GM19467 (cell line): ENCODE data around the gene SLC25A28.

Experiments
- ATAC-seq: cut with Tn5 transposase; IDR thresholded peaks from one replicate; pipeline ENCODE4 v1.9.1; 2021; ENCODE audit warnings: mild to moderate bottlenecking, moderate library complexity; ENCODE audit not compliant: unreplicated experiment

Gene SLC25A28

GRCh38 chr10:99593312-99593711 lies 26.9 kb downstream of the SLC25A28 start:
- no peak for ATAC-seq

DNA sequence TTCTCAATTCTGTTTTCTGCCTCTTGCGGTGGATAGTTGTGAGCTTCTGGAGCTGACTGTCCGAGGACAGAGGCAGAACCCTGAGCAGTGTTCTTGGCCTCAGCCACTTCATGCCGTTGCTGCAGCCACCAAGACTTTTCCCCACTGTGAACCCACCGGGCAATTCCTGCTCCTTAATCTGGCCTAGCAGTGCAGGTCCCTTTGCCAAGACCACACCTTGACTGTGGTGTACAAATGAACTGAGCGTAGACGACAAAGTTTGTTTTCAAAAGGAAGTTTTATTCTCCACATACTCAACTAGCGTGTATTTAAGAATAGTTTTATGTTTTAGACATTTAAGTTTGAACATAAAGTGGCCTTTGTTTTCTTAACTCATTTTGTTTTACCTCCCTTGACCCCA lies 29.4 kb downstream of the SLC25A28 start:
- no peak for ATAC-seq

DNA sequence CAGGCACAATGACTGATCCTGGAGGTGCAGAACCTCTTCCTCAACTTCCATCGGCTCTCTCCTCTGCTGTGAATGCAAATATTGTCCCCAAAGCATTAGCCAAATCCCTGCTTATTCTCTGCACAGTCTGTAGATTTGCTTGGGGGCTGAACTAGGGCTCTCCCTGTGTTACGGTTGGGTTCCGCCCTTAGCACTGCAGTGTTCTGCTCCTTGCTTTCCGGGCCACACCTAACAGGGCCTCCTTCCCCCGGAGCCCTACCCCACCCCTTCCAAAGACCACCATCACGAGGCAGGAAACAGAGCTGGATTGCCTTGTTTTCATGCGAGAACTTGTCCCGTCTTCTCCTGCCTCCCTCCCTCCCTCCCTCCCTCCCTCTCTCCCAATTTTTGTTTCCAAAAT lies 36.6 kb downstream of the SLC25A28 start:
- no peak for ATAC-seq

DNA sequence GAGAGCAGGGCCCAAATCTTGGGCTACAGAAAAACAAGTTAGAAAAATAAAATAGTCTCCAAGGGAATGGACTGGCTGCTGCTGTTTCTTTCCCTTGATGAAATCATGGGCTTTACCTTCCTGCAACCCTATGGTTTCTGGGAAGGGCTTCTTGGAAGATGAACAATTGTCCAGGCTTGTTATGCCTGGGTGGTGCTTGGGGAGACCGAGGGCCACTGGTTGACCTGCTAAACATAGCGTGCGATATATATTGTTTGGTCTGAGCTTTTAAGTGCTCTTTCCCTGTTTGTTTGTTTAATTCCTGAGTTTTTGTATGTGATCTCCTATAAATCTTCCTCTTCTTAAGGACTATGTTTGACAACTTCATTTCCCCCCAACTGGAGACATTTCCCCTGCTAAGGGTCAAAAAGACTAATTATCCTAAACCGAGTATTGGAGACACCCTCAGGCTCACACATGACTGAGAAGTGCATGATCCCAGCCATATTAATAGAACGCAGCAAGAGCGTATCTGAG lies 37.9 kb downstream of the SLC25A28 start:
- no peak for ATAC-seq

DNA sequence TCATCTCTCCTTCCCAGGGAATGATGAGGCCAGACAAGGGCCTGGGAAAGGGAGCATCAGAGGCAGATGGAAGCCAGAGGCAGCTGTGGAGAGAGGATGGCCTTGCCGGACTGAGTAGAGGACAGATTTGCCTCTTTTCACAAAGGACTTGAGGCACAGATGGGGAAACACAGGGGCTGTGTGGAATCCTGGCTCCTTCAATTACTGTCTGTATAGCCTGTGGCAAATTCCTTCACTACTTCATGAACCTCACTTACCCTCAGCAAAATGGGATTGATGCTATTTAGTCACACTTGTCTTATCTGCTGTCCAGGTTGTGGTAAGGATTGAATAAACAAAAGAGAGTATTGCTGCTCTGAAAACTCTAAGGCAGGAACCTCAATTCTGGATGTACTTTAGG lies 40.3 kb downstream of the SLC25A28 start:
- ATAC-seq = no peak

- ATAC-seq = no peak
Observed at GRCh38 chr10:99573790-99574189, 46.4 kb downstream of the SLC25A28 start.

GRCh38 chr10:99571816-99572215 lies 48.4 kb downstream of the SLC25A28 start:
- ATAC-seq = no peak

DNA sequence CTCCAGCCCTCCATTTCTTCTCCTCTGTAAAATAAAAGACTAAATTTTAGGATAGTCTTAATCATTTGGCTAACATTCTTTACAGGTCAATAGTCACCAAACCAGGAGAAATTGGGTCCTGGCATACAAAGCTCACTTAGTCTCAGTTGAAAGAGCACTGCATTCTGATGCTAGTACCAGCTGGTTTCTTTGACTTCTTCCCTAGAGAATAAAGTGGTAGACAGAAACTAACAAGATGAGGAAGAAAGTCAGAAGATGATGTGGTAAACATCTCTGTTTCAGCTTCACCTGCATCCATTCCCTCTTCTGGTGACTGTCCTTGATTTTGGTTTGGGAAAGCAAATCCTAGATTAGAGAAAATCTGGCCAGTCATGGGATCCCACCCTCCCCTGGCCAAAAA lies 50.3 kb downstream of the SLC25A28 start:
- no peak for ATAC-seq

DNA sequence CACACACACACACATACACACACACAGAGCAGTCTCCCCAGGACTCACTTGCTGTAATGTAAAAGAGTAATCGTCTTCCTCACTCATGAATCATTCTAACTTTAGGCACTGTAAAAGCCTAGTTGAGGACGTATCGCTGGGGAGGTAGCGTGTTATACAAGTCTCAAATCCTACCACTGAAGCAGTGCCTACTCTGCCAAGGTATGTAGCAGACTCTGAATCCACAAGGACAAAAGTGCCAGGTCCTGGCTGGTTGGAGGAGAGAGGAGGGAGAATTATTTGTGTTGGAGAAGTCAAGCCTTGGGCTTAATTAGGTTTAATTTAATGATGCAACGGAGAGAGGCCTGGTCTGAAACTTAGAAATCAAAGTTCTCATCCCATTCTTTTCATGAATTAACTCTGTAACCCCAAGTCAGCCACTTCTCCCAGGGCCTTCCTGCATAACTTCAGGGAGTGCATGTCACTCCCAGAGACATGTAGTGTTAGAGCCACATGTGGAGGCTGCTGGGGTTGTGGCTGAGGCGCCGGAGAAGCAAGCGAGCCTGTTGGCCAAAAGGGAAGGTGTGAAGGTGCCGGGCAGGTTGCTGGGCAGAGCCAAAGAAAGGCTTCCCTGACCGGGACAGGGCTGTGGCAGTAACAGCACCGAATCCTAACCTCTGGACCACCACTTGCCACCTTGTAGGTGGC lies 50.8 kb downstream of the SLC25A28 start:
- ATAC-seq = no peak

DNA sequence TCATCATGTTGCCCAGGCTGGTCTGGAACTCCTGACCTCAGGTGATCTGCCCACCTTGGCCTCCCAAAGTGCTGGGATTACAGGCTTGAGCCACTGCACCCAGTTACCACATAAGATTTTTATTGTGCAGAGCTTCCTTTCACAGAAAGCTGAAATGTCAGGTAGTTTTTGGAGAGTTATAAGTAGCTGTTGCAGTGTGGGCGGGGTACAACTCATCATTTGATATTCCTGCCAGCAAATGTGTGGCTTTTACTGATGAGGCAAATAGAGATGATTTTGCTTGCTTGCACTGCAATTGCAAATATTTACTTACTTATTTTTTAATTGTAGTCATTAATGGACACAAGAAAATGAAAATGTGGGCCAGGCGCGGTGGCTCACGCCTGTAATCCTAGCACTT lies 55.1 kb downstream of the SLC25A28 start:
- ATAC-seq = no peak

DNA sequence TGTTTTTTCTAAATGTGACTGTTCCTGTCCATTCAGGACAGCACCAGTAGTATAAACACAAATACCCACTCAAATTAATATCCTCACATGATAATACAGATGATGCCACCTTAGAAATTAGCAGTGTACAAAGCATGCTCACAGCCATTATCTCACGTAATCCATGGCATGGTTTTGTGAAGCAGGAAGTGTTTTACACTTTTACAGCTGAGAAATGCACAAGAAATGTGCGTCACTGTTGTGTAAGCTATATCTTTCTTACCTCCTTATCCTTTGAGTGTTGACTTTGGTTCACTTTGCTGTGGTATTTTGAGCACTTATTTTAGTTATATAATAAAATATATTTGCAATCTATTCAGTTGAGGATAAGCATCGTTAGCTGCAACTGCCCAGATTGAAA lies 55.9 kb downstream of the SLC25A28 start:
- no peak for ATAC-seq

GRCh38 chr10:99562631-99563030 lies 57.6 kb downstream of the SLC25A28 start:
- no peak for ATAC-seq
